Measurements from ENCODE around the gene CLDN19.
A peak's percentile ranks its signal among the peaks of the same experiment; 100 is the strongest.
"Not testable (repeated sequence)": the region's sequence is repeated elsewhere in the genome, so short reads cannot be mapped to it uniquely, and the experiment has no call there.

The CLDN19 gene

DNA sequence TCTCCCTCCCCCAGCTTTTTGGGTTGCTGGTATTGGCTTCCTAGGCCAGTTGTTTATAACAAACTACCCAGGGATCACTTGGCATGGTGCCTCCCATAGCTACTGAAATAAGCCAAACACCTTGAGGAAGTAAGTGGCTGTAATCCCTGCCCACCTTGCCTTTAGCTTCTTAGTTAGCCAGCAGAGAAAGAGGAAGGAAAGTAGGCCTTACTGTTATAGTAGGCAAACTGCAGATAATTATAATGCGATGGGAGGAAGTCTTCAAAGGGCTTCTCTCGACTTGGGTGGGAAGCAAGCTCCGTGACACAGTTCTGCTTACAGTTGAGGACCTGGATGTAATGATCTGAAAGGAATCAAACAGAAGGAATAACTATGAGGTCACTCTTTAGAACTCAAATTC, 18.6 kb upstream of the CLDN19 start:
- no peak for DNase-seq

DNA sequence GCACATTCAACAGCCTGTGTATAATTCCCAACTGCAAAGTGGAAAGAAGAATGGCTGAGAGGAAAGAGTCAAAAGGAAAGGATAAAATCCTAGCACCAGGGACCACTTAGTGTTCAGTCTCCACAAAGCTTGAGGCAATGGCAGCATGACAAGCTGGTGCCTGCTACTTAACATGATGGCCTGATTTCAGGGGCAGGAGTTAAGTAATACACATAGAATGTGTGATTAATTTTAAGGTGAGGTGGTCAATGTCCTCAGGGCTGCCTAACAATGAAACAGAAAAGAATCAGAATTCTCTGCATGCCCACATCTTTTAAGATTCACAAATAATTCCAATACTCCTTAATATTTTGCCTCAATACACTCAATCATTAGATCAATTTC, 17.8 kb upstream of the CLDN19 start:
- no peak for DNase-seq

DNA sequence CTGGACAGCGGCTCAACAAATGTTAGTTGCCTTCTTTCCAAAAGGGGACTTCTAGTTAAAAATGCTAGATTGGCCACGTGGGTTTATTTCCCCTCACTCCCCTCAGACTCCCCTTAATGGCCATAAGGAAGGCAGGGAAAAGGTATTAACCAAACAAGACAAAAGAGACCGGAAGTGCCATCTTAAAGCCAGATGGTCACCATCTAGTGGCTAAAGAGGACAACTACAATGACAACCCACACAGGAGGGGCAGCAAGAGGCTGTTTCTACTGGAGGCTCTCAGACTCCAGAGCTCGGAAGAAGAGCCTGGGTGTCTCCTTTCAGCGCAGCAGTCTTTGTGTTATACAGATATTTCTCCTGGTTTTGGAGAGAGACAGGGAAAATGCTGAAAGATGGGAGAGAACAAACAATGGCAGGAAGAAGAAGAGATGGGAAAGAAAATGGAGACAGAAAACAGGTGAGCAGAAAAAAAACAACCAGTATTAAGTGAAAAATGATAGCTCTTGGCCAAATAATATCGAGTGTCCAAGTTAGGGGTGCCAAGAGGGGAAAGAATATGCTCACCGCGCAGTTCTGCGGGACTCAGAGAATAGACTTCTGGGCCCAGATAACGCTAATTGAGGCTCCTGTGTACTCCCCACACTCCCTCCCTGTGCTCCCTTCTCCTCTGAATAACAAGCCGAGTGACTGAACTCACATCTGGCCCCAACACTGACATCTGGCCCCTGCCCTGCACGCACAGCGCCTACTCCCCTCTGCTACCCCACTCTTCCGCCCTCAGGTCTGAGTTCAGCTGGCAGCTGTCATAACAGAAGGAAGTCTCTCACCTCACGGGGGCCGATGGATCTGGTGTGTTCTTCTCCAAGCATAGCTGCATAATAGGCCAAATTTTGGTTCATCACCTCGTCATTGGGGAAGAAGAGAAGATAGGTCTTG, 17.2 kb upstream of the CLDN19 start:
- peak; percentile 62 for DNase-seq

DNA sequence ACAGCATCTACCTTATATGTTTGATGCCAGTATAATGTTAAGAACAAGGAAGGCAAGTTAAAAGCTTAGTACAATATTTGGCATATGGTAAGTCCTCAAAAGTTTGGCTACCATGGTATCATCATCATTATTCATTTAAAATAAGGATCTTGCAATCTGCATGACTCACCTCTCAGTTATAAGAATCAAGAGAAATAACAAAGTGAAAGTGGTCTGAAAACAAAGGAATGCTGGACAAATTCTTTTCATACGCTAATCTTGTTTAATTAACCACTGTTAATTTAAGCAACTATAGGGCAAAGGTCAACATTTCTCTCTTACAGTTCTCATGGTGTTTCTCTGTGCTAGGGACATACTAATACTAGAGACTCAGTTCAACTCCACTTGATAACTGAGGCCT, 13.0 kb upstream of the CLDN19 start:
- DNase-seq = peak; percentile 39

DNA sequence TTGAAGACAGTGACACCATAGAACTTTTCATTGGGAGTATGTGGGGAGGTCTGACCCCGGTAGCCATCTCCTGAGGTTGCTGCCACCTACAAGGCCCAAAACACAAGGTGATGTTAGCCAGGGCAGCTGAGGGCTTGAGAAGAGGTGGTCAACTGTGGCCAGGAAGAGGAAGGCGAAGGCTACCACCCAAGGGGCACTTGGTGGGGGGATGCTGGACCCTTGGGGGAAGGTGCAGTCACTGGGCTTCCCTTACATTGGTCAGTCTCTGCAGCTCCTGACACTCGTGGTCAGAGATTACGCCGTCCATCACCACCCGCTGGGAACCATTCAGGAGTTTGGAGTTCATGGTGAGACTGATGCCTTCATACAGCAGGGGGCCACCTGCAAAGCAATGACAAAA, 12.2 kb upstream of the CLDN19 start:
- DNase-seq = no peak

DNA sequence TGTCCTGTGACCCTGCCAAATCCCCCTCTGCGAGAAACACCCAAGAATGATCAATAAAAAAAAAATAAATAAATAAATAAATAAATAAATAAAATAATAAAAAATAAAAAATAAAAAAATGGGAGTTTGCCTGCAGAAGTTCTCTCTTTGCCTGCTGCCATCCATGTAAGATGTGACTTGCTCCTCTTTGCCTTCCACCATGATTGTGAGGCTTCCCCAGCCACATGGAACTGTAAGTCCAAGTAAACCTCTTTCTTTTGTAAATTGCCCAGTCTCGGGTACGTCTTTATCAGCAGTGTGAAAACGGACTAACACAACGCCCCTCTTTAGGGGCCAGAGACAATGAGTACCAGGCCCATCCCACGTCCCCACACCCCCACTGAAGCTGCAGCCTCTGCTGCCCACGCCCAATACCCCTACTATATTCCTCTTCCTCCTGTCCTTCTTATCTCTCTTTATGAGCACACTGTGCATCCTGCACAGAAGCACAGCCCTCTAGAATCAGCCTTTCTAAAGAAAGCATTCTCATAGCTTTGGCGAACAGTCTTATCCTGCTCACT, 11.6 kb upstream of the CLDN19 start:
- DNase-seq = not testable (repeated sequence)

DNA sequence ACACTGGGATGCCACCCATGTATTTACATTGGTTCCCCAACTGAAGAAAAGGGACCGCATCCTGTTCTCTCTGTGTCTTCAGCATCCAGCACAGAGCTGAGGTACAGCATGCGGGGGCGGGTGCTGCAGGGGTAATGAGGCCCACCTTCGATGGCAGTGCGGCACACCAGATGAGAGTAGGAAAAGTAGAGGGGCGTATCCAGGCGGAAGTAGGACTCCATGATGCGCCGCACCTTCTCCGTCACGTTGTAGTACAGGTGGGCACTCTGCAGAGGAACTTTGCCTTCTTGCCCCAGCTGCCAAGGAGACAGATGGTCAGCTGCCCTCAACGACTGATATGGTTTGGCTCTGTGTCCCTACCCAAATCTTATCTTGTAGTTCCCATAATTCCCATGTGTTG, 10.0 kb upstream of the CLDN19 start:
- DNase-seq = no peak

DNA sequence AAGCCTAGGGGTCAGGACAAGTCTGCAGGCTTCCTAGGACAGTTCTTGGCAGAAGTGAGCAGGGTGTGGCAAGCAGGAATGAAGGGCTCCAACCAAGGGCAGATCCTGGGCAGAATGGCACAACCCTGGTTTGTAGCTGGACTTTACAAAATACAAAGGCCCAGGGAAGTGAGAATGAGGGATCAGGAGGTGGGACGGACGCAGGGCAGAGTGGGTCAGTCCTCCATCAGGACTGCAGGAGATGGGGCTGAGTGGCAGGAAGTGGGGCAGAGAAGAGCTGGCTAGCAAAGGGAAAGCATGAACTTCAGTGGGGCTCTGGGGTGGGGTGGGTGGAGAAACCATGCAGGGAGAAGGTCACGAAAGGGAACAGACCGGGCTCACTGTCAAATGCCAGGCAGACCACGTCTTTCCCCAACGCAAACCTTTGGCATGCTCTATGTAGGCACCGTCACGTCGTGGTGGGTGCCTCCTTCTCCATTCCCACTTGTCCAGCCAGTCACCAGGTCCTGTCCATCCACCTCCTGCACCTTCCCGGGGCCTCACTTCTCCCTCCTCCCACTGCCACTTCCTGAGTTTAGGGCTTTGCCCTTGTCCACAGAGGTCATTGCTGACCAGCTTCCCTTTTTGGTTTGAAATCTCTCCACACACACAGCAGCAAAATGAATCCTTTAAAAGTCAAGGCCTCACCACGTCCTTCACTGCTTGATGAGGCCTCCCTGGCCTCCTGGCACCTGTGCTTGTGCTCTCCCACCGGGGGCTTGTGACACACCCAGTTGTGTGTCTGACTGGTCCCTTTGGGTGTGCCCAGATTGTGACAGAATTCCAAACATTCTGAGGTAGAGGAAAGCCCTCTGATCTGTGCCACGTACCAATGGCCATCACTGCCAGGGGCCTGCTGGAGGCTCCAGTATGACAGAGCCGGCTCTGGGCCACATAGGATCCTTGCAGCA, 8.7 kb upstream of the CLDN19 start:
- DNase-seq = no peak

DNA sequence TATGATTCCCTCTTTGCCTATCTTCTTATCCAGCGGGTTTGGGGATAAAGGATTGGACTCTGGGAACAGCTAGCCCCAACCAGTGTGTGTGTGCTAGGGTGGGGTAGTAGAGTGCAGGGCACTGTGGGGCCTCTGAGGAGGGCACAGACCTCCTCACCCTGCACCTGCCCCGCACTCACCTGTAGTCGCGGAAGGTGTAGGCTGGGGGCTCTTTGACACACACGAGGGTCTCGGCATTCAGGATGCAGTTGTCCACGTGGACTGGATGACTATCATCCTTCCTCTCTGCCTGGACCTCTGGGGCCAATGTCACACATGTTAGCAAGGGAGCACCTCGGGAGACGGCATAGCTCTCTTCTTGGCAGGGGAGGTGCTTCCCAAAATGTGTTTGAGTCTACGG, 8.0 kb upstream of the CLDN19 start:
- DNase-seq = no peak

DNA sequence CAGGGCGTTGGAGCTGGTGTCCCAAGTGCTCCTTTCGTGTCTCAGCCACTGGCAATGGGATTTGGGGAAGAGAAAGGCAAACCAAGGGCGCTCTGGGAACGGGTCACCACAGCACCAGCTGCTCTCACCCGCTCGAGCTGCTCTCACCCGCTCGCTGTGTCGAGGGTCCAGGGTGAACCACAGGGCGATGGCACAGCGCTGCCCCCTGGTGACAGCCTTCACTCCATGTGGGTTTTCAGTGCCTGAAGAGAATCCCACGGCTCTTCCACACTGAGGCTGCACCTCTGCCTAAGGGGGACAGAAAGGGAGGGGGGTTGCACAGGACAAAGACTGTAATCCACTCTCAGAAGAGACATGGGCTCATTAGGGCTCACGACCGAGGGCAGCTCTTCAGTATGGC, 7.1 kb upstream of the CLDN19 start:
- no peak for DNase-seq

DNA sequence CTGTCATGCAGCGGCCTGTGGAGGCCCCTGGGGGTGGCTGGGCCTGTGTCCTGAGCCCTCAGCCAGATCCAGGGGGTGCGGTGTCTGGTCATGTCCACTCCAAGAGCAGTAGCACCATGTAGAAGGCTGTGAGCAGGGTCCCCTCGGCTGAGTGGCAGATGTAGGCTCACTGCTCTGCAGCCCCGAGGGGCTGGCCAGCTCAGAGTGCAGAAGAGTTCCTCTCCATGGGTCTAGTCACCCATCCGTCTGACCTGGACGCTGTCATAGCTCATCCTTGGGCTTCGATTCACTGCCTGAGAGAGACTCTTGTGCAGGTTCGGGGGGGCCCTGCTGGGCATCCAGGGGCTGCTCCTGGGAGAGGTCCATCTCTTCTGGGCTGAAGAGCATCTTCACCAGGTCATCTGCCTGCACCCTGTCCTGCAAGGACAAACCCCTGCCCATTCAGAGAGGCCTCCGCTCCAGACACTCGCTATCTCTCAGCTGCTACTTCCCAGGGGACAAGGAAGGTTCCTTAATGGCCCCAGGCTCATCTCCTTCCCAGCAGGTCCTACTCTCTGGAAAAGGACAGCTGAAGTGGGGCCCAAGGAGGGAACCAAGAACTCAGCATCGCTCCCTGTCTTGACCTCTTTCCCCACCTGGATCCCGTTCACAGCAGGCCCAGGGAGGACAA, 6.5 kb upstream of the CLDN19 start:
- no peak for DNase-seq

DNA sequence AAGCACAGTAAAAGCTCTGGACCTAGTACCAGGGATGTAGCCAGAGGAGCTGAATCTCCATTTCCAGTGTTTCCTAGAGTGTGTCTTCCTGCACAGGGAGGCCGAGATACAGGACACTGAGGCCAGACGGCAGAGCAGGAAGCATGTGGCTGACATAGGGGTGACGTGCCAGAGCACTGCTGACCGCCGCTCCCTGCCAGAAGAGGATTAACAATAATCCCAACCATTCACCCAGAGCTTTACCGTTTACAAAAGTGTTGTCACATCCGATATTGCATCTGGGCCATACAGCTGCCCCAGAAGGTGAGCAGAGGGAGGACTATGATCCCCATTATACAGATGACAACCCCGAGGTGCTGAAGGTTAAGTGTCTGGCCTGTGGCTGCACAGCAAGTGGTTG, 5.8 kb upstream of the CLDN19 start:
- no peak for DNase-seq

DNA sequence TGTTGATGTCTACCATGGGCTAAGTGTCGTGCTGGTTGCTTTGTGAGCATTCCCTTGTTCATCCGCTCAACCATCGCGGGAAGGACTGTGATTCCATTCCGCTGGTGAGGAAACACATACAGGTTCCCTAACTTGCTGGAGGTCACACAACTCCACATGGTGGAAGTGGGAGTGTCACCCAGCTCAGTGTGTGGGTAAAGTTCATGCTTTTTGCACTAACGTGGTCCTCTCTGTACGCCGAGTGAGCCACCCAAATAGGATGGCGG, 4.0 kb upstream of the CLDN19 start:
- DNase-seq = no peak

DNA sequence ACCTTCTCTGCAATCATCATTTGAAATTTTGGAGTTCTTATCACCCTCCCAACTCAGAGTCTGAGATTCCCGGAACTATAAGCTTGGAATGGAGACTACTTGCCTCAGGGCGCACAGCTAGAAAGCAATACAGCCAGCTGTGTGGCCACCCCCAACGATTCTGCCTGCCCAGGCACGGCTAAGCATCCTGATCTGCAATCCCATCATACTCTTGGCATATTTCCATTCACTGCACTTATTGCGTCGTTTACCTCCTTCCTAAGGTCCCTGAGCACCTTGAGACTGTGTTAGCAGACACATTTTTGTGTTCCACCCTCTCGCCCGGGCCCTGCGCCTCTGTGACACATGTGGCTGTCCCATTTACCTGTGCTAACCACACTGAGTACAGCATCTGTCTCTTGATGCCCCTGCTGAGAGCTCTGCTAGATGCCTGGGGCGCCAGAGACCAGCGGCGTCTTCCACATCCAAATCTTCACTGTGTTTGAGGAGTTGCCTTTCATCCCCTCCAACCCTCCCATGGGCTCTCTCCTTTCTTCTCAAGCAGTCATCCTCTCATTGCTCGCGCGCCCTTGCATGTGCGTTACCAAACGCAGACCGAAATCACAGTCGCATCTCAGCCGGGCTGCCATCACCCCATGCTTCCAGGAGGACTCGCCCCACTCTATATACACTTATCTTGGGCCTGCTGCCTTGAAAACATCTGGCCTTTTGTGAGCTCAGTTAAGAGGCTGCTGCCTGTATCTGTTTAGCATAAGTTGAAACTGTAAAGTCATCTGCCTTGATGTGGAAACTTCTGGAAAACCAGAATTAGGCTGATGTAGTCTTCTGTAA, 3.5 kb upstream of the CLDN19 start:
- no peak for DNase-seq

DNA sequence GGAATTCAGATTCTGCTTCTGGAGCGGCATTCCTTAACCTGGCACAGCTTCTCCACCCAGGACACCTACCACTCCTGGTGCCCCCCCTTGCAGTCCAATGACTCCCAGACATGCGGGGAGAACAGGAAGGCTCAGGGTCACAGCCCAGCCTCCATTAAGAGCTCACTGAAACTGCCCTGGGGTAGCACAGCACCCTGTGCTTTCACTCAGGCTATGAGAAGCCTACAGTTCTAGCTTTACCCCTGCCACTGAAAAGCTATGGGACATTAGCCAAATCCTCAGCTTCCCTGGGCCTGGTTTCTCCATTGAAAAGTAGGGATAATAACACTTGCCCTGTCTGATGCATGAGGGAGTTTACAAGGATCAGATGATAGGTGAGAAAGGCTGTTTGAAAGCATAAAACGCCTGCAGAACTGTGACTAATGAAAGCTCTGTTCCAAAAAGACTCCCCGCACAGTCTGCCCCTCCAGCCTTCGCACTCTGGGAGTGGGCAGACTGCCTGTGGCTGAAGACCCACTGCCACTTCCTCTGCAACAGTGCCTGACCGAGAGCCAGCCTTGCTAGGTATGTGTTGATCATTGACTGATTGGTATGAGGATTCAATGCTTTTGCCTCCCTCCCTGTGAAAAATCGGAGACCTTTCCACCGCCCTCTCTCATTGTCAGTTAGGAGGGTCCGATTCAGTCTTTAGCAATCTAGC, 2.7 kb upstream of the CLDN19 start:
- DNase-seq = no peak

DNA sequence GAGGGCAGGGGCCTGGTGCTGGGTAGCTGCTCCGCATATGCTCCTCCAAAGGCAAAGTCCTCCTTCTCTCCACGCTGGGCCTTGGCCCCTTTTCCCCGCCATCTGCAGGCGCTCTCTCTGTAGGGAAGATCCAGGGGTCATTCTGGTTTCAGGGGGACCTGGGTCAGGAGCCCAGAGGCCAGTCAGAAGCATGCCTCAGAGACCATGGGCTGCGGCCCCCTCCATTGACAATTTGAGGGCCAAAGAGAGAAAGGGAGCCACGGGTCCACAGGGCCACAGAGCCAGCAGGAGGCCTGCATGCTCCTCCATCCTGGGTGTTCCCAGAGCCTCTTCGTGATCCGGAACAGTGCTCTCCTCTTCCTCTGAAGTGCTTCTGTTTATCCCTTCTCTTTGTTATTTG, 2.1 kb upstream of the CLDN19 start:
- DNase-seq = no peak

DNA sequence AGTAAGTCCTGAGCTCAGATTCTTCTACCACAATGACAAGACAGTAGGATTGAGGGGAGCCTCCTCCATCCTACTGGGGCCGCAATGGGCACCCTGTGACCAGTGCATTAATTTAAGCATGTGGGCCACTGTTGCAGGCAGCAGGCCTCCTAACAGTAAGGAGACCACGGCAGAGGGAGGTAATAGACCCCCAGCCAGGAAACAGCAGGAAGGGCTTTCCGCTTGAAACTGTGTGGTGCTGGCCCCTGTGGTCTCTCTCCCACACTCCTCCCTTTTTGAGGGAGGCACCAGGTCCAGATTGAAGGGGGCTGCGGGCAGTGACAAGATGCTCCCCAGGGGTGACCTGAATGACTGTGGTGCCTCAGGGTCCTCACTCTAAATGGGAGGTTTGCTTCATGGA, 1.7 kb upstream of the CLDN19 start:
- DNase-seq = no peak

DNA sequence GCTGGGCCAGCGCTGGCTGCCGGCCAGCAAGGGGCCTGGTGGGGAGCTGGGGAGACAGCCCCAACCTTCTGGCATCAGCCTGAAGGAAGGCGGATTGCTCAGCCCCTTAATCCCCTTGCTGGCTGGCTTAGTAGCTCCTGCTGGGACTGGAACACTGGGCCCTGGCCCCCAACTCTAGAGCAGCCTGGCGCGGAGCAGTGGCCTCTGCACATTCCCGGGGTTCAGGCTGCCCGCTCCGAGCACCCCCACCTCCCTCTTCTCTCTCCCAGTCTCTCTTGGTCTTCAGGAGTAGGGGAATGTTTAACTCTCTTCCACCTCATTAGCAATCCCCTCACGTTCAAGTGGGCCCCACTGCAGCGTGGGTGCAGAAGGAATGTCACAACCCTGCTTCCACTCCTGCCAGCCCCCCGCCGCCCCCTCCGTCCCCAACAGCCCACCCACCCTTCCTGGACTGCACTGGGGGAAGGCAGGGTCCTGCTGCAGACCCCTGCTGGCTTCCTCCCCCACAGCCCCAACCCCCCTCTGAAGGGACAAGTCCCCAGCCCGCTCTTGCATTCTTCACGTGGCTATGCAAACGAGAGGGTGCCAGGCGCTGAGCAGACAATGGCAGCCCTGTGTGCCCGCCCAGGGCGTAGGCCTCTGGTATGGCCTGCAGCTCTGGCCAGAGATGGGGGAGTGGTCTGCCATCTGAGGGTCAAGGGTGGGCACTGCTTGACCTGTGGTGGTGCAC, 980 bp upstream of the CLDN19 start:
- DNase-seq = no peak

DNA sequence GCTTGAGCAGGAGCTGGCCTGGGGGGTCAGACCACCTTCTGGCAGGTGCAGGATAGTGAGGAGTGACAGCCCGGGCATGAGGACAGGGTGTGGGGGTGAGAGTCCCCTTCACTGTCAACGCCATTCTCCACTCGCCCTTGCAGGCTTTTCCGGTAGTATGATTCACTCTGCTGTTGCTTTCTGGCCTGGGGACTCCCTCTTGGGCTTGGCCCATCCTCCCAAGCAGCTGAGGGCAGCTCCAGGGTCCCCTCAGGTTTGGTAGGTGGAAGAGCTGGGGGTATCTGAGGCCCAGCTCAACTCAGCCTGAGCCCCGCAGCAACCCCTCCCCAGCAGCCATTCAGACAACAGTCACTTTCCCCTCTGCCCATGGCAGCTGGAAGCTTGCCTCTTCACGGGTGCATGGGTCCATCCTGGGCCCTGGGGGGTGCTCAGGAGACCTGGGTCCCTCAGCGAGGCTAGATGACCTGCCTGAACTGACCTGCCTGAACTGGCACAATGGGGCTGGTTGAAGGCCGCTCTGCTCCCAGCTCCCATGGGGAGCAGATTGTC, 1.3 kb downstream of the CLDN19 start:
- DNase-seq = no peak

DNA sequence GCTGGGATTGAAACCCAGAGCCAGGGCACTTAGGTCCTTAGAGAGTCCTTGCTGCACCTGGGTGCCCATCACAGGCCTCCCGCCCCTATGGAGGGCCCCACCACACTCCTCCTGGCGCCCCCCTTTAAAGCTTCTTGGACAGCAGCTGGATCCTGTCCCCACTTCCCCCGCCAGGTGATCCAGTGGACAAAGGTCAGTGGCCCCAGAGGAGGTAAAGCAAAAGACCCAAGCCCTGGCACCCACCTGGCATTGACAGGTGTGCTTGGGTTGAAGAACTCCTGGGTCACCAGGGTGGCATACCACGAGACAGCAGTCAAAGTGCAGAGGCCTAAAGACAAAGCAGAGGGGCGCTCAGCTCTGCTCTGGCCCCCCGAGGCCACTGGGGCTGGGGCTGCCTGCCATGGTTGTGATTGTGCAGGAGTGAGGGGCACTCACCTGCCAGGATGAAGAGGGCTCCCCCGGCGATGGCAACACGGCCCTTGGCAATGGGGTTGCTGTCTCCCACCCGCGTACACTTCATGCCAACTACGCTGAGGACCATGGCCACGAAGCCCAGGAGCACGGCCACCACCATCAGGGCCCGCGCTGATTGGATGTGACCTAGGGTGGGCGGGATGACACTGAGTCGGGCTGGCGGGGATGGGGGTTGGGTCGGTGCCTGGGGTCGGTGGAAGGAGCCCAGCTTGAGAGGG, 1.9 kb downstream of the CLDN19 start:
- no peak for DNase-seq
